ENCODE measurements around the gene LHPP.

The LHPP gene

DNA sequence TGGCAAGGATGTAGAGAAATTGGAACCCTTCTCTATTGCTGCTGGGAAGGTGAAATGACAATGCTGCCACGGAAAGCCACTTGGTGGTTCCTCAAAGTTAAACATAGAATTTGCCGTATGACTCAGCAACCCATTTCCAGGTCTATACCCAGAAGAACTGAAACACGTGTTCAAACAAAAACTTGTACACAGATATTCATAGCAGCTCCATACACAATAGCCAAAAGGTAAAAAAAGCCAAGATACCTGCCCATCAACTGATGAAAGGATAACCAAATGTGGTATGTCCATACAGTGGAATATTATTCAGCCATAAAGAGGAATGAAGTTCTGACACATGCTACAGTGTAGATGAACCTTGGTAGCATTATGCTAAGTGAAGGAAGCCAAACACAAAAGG lies 39.1 kb downstream of the LHPP start:
- DNase-seq = no peak

DNA sequence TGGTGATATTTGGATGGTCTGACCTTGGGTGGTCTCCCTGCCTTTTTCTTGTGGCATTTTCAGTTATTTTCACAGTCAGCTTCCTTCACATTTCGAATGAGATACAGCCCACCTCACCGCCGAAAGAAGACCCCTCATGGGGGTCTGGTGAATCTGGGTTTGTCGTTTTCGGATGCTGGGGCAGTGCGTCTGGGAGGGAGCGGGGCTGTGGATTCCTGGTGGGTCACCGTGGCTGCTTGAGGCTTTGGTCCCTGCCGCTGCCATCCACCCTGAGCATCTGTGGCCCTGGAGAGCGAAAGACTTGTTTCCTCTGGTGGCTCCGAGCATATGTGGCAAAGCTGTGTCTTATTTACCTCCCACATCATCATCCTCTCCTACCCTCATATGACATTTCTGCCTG lies 43.1 kb downstream of the LHPP start:
- DNase-seq = no peak

DNA sequence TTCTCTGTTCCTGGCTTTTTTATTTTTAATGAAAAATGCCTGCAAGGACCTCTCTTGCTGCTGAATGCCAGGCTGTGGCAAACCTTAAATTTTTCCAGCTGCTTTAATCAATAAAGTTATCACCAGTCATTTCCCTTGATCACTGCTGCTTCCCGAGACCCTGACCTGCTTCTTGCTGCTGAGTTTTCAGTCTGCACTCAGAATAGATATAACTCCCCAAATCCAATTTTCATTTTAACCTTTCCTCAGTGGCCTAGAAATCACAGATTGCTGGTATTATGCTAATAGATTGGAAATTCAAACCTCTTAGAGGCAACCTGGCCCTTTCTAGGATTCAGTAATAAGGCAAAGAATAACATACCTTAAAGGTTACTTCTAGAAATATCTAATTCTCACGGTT lies 43.7 kb downstream of the LHPP start:
- no peak for DNase-seq

DNA sequence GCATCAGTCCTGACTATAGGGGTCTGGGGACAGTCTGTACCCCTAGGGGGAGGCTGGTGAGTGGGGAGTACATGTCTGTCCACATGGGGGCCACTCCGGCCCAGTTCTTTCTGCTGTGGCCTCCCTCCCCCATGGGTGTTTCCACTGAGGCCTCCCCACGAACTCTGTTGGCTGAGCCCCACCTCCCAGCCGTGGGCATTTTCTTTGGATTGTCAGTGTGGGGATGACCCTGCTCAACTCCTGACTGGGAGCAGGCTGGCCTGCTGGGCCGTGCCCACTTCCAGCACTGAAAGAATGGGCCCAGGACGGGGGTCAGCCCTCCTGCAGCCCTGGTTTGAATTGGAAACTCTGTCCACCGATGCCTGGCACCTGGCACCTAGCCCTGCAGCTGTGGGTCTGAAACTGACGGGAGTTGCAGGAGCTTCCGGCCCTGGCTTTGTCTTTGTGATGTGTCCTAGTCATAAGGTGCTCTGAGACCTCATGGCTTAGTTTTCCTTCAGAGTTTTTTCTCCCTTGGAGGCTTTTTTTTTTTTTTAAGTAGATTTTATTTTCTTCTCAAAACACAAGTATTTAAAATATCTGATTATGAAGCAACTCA lies 46.5 kb downstream of the LHPP start:
- no peak for DNase-seq

DNA sequence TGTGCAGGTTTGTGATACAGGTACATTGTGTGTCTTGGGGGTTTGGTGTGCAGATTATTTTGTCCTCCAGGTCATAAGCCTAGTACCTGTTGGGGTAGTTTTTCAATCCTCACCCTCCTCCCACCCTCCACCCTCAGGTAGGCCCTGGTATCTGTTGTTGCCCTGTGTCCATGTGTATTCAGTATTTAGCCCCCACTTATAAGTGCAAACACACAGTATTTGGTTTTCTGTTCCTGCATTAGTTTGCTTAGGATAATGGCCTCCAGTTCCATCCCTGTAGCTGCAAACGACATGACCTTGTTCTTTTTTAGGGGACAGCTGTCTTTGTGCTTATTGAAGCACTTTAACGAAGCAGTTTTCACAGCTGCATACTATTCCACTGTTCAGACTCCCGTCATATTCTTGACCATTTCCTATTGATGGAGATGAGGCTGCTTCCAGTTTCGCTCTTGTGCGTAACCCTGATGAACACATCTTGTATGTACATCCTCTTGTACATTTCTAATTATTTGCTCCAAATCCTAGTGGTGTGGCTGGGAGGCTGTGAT lies 47.4 kb downstream of the LHPP start:
- DNase-seq = no peak

DNA sequence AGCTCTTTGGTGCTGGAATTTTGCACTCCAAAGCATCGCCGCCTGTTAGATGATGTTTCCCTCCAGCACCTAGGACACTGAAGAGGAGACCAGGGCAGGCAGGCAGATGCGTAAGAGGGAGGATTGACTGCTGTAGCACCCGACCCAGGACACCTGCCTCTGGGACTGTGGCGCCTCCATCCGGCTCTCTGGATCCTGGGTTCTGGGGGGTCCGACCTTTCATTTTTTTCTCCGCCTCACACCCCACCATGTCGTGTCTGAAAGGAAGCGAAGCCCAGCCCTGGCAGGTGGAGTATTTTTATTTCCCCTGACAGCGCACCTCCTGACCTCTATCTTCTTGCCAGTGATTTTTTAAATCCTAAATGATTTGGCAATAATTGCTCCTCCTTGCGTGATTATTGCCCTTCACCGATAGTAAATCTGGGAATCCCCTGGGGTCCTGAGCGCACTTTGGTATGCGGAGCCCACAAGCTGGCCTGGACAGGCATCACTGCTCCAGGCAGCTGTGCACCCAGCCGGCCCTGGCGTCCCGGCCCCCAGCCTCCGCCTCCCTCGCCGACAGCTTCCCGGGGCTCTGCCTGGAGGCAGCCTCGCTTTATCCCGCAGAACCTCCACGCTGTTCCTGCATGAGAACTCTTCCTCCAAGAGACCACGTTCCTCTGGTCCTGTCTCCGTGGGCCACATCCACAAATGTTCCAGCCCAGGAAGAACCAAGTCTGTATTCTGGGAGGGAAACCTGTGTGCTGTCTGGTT lies 48.4 kb downstream of the LHPP start:
- DNase-seq = no peak

DNA sequence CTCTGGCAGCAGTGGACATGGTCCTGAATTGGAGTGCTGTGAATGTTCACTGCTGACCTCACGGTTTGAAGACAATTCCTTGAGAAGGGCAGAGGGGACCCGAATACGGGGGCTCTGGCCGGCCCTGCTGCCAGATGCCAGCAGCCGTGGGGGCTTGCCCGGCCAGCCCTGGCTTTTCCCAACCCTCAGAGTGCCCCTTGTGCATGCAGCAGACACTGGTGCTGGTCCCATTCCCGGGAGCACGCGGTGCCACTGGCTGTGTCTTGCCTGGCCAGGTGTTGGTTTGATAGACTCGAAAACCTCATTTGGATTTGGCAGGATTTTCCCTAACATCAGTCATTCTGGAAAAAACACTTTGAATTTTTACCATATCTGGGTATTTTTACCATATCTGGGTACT lies 49.1 kb downstream of the LHPP start:
- DNase-seq = no peak

DNA sequence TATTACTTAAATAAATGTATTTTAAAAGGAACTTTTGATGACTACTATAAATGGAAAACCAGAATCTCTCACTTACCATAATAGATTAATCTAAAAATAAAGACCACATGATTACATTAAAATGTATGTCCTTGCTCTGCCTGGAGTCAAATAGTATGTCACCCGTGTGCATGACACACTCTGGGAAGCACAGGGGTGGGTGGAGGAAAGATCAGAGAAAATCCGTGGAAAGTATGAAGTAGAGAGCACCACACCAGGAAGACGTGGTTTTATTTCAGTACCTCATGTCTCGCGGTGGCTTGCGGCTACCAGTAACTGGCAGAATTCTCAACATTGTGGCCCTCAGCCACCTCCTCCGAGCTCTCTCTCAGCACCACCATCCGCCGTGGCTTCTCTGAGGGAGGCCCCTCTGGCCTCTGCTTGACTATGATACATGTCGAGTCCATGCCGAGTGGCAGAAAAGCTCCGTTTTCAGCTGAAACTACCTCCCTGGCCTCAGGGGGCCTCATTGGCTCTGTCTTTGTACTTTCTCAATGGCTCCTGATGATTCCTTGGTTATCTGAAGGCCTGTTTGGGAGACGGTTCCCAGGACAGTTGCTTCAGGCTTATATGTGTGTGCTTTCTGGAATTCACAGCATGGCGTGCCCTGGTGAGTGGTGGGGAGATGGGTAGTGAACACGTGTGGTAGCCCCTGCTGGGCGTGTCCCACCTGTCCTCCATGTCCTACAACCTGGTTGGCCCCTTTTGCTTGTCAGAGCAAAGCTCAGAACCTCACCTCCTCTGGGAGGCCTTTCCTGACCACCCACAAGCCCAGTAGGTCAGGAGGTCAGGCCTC lies 49.8 kb downstream of the LHPP start:
- DNase-seq = no peak

DNA sequence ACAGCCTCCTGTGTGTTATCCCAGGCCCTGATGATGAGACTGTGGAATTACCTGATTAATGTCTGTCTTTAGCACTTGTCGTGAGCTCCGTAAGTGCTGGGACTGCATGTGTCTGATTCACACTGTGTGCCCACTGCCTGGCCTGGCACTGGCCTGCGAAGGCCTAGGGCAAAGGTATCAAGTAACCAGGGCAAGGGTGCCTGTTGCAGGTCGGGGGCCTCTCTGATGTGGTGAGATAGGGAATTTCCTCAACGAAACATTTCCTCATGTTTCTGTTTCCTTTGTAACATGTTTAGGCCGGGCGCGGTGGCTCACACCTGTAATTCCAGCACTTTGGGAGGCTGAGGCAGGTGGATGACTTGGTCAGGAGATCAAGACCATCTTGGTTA lies 50.4 kb downstream of the LHPP start:
- DNase-seq = no peak

DNA sequence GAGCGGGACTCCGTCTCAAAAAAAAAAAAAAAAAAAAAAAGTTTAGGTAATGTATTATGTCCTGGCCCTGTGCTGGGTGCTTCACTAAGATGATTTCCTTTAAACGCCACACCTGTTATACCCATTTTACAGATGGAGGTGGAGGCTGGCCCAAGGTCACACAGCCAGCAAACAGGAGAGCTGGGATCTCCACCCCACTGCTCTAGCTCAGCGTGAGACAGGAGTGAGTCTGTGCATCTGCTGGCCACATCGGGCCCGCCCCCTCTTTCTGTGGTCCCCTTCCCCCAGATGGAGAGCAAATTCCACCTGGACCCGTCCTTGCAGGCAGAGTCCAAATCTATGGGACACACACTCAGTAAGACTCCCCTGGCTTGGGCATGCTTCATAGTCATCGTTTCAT lies 51.0 kb downstream of the LHPP start:
- DNase-seq = no peak

DNA sequence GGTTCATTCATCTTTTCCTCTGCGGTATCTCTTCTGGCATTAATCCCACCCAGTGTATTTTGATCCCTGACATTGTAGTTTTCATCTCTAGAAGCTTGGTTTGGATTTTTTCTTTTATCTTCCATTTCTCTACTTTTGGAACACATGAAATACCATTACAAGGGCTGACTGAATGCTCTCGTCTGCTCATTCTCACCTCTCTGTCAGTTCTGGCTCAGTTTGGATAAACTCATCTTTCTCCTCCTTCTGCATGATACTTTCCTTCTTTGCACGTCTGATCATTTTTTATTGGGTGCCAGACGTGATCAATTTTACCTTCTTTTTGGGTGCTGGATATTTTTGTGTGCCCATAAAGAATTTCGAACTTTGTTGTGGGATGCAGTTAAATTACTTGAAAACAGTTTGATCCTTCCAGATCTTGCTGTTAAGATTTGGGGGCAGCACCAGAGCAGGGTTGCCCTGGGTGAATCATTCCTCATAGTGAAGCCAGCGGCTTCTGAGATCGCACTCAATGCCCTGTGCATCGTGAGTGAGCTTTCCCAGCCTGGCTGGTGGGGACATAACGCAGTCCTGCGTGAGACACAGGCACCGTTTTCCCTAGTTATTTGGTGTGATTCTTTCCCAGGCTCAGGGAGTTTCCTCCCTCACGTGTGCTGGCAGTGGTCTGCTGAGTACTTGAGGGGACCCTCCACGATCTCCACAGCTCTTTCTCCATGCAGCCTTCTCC lies 53.8 kb downstream of the LHPP start:
- DNase-seq = no peak

DNA sequence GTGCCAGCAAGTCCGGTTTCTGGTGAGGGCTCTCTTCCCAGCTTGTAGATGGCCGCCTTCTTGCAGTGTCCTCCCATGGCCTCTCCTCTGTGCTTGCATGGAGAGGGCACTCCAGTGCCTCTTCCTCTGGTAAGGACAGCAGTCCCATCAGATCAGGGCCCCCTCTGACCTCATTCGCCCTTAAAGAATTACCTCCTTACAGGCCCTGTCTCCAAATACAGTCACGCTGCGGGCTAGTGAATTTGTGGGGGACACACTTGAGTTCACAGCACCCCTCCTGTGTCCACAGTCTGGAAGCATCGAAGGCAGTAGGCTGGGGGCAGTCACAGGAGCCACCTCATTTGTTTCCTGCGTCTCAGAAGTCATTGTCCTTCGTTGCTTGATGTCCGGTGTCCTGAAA lies 54.6 kb downstream of the LHPP start:
- DNase-seq = no peak

DNA sequence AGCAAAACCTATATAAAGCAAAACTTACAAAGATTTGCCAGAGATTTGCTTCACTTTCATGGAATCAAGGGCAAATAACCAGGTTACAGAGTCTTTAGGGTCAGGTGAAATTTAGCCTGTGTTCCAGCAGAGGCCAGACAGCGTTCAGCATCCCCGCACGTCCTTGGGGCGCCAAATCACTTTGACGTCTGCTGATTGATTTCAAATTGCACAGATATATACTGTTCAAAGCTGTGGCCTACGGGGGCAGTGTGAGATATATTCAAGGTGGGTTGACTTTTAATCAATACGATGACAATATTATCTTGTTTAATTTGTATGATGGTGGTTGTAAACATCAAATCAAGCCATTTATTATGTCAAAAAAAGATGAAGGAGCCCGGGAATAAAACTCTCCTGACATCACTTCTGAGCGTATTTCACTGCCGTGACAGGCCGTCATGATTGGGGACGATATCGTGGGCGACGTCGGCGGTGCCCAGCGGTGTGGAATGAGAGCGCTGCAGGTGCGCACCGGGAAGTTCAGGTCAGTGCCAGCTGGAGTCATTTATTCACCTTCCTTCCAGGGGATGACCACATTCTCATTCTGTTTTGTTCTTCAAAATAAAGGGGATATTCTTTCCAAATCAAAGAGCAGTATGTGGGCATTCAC lies 55.2 kb downstream of the LHPP start:
- no peak for DNase-seq

DNA sequence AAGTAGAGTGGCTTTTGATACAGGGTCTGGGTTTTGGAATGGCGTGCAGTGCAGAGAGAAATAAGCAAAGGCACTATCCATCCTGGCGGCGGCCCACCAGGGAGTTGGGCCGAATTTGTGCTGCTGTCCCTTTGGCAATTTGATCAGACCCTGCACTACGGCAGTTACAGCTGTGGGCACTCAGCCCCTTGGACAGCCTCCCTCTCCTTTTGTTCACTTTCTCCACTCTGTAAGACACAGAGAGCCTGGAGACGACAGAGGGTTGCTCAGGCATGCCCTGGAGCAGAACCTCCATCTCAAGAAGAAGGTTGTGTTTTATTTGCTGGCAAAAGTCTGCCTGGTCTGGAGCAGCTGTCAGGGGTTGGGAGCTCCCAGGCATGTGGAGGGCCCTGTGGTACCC lies 55.8 kb downstream of the LHPP start:
- no peak for DNase-seq

DNA sequence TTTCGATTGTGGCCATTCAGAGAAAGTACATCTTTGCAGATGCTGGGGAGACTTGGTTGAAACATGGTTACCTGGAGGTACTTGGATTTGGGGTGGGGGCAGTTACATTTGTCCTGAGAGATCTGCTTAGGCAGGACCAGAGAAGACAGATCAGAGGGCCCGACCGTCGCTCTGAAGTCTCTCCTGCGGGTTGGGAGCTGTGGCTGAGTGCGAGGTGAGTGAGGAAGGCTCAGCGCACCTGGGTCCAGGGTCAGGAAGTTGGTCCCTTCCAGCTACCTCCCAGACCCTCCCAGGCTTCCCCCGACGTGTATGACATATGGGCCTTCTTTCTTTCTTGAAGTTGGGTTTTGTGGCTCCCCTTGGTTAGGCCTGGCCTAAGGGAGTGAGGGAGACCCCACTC lies 56.3 kb downstream of the LHPP start:
- no peak for DNase-seq

DNA sequence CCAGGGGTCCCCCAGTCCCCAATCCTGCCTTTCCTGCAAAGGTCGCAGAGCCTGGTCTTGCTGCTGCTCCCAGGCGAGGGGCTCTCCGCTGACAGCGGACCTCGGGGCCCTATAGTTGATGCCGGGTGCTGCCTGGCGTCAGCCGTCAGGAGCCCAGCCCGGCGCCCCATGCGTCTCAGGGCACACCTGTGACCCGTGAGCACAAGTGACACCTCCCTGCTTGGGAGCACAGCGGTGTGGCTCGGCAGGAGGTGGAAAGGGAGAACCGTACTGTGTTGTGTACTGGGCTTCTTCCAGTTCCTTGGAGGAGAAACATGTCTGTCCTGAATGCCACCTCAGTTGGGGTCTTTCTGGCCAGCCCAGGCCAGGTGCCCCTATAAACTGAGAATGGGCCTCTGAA lies 56.7 kb downstream of the LHPP start:
- no peak for DNase-seq

DNA sequence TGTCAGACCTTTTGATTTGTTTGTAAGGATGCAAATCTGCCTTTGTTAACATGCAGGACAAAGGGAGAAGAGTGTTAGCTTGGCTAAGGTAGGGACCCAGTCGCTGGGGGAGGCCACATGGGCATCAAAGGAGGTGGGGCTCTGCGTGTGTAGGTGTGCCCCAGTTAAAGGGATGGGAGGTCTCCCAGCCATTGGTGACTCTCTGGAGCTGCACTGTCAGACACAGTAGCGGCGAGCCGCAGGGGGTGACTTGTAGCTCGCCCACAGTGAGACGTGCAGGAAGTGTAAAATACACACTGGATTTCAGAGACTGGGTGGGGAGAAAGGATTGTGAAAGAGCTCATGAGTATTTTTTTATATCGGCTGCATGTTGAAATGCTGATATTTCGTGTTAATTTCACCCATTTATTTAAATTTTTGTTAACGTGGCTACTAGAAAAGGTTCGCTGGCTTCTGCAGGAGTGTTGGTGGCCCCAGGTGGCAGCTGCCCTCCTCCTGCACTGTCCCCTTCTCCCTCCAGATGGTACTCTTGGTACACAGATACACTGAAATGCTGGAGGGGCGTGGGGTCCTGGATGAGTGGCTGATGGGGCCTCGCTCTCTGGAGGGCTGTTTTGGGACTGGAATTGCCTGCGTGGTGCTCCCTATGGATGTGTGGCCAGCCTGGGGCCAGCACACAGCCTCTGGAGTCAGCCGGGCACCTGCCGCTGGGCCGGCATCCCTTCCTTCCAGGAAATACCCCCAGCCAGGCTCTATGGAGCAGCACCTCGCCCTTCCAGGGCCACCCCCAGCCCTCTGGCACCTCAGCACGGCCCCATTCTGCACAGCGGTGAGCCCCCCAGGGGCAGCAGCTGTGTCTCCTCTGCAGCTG lies 59.2 kb downstream of the LHPP start:
- no peak for DNase-seq

DNA sequence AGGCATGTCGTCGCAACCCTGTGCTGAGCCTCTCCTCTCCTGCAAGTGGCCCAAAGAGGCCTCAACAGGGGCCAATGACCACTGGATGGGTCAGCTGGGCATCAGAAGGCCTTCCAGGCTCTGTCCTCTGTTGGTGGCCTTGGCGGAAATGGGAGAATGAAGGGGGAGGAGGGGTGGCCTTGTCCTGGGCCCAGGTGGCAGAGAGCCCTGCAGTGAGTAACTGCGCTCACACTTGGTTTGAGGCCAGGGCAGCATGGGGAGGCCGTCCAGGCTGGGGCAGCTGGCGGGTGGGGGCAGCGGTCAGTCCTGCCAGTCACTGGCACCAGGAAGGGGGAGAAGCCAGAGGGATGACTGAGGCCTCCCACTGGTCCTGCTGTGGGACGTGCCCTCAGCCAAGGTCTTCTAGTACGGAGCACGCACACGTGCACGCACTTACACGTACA lies 59.8 kb downstream of the LHPP start:
- DNase-seq = no peak

DNA sequence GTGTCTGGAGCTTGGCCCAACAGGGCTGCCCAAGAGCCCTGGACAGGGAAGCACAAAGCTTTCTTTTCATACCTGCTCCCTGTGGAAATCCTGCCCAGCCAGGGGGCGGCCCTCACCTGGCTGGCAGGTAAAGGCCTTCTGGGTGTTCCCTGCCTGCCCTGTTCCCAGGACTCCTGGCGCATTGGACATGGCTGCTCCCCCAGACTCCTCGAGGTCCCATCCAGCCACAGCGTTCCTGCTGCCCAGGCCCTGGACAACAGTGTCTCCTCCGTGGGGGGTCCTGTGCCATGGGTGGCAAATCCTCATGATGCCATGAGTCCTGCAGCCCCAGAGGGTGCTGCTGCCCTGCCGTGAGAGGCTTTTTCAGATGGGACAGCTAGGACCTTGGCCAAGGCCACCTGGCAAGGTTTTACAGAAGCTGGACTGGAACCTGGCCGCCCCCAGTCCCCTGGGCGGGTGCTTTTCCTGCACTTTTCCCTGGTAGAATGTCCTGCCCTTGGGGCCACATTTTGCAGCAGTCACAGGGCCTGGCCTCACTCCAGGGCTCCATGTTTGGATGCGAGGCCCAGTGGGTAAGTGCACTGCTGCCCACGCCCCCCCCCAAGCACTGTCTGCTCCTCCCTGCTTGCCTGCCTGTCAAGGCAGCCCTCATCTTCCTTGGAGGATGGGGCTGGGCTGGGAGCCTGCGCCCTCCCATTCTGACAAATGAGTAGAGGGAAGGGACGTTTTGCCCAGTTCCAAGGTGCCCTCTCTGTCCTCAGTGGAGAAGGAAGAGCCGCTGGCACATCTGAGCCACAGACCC lies 60.7 kb downstream of the LHPP start:
- no peak for DNase-seq
